K562 (cell line): ENCODE results near the gene ICAM1. TPM values are rescaled to one million over a fixed set of nuclear protein-coding genes. Genes with fewer than 3 reads are reported as not detected.

Experiments
- BRCA1 ChIP-seq, 2 experiments: fragments of 450-650 bp in 1 of 2; sonication (generic) in 1 of 2; formaldehyde crosslinking in 1 of 2; IDR thresholded peaks; 2 replicates each; pipeline versions ENCODE4 v1.5.0 to v1.6.1; 2017 to 2020; ENCODE audit warnings: mild to moderate bottlenecking in 1 of 2, missing genetic modification reagents in 1 of 2
- CC2D1A ChIP-seq: fragments of 450-650 bp; IDR thresholded peaks from 2 replicates; pipeline ENCODE4 v1.6.1; 2017; ENCODE audit warnings: mild to moderate bottlenecking
- CREBBP ChIP-seq: IDR thresholded peaks from one replicate; pipeline ENCODE4 v1.6.1; 2012; ENCODE audit warnings: low read depth, mild to moderate bottlenecking, control low read depth, inconsistent platforms, low read length
- KLF1 ChIP-seq: fragments of 450-650 bp; IDR thresholded peaks from 2 replicates; pipeline ENCODE4 v1.6.1; 2016; ENCODE audit warnings: missing genetic modification characterization, missing compliant biosample characterization
- MEF2D ChIP-seq: conservative IDR thresholded peaks from 2 replicates; pipeline ENCODE4 v1.6.1; 2016; ENCODE audit warnings: low read depth, missing genetic modification characterization, missing compliant biosample characterization
- MTA3 ChIP-seq: fragments of 450-650 bp; formaldehyde crosslinking; IDR thresholded peaks from 2 replicates; pipeline ENCODE4 v1.6.1; 2017; ENCODE audit warnings: mild to moderate bottlenecking, borderline replicate concordance
- PCBP1 ChIP-seq: fragments of 200-400 bp; formaldehyde crosslinking; IDR thresholded peaks from 2 replicates; pipeline ENCODE4 v1.6.1; 2018; ENCODE audit warnings: mild to moderate bottlenecking, low read depth, low read length; ENCODE audit not compliant: poor library complexity, severe bottlenecking
- PHF8 ChIP-seq: fragments of 200-600 bp; sonication (generic); IDR thresholded peaks from 2 replicates; pipeline ENCODE4 v1.6.1; 2012; ENCODE audit warnings: mixed run types, mild to moderate bottlenecking, inconsistent platforms, low read length, moderate library complexity, borderline replicate concordance
- RBM34 ChIP-seq: fragments of 200-400 bp; formaldehyde crosslinking; IDR thresholded peaks from 2 replicates; pipeline ENCODE4 v1.6.1; 2018; ENCODE audit warnings: low read length, borderline replicate concordance; ENCODE audit not compliant: insufficient read depth
- SIN3B ChIP-seq: fragments of 450-650 bp; IDR thresholded peaks from 2 replicates; pipeline ENCODE4 v1.6.1; 2017; ENCODE audit warnings: low read depth, mild to moderate bottlenecking, moderate library complexity
- STAT5A ChIP-seq: IDR thresholded peaks from 2 replicates; pipeline ENCODE4 v1.6.1; 2012; ENCODE audit warnings: low read length, inconsistent platforms, borderline replicate concordance
- STAT5B ChIP-seq: fragments of 250-450 bp; sonication (Bioruptor Pico); IDR thresholded peaks from 2 replicates; pipeline ENCODE4 v1.8.0; 2021; ENCODE audit warnings: mild to moderate bottlenecking, inconsistent platforms
- TARDBP ChIP-seq: fragments of 450-650 bp; IDR thresholded peaks from 2 replicates; pipeline ENCODE4 v1.6.1; 2016
- ZBED1 ChIP-seq: IDR thresholded peaks from 2 replicates; pipeline ENCODE4 v1.6.1; 2014
- ZEB2 ChIP-seq: fragments of 450-650 bp; IDR thresholded peaks from 2 replicates; pipeline ENCODE4 v1.6.1; 2016
- ZNF143 ChIP-seq: sonication (generic); formaldehyde crosslinking; IDR thresholded peaks from 2 replicates; pipeline ENCODE4 v1.9.0; 2022; ENCODE audit warnings: mild to moderate bottlenecking, missing genetic modification reagents
- ZNF592 ChIP-seq: fragments of 450-650 bp; IDR thresholded peaks from 2 replicates; pipeline ENCODE4 v1.6.1; 2017; ENCODE audit warnings: antibody characterized with exemption, mild to moderate bottlenecking
- polyA plus RNA-seq, 8 experiments: library from polyadenylated mRNA; depleted of rRNA in 4 of 8; stranded (reverse) in 5 of 8; unstranded in 3 of 8; fragments of >200 nt; fragmentation: Nextera tagmentation in 2 of 8; fragmentation: Illumina TruSeq in 1 of 8; extraction: Ambion mirVana in 2 of 8; extraction: Trizol in 1 of 8; gene quantifications; 2 replicates each; pipeline versions ENCODE4 v1.2.1 to v1.2.3, GENCODE V29; 2011 to 2014; ENCODE audit warnings: inconsistent platforms in 1 of 8, missing spikeins in 1 of 8
- total RNA-seq, 7 experiments: library from RNA; depleted of rRNA in 6 of 7; stranded (reverse); fragments of >200 nt in 6 of 7; fragmentation: Illumina TruSeq in 2 of 7; extraction: Trizol in 2 of 7; gene quantifications; 2 replicates each; pipeline versions ENCODE4 v1.2.1 to v1.2.3, GENCODE V29; 2011 to 2021; ENCODE audit warnings: low replicate concordance in 1 of 7
- TF ChIP-seq, protein P1 (sequence below): fragments of 450-650 bp; IDR thresholded peaks from 2 replicates; pipeline ENCODE4 v1.6.1; 2014; ENCODE audit warnings: low read depth, mild to moderate bottlenecking, moderate library complexity, borderline replicate concordance
- TF ChIP-seq, protein P2 (sequence below): fragments of 250-450 bp; sonication (Bioruptor Pico); IDR thresholded peaks from 2 replicates; pipeline ENCODE4 v1.8.0; 2021; ENCODE audit warnings: borderline replicate concordance, mild to moderate bottlenecking, moderate library complexity; ENCODE audit not compliant: poor library complexity, severe bottlenecking

Gene ICAM1
- total and polyA plus RNA-seq, 9 of the 15 experiments (the other 6 are each of a cell fraction or from before 2014, with no cell fraction given) = 2.3 to 24.4 (median 13.4) TPM

DNA sequence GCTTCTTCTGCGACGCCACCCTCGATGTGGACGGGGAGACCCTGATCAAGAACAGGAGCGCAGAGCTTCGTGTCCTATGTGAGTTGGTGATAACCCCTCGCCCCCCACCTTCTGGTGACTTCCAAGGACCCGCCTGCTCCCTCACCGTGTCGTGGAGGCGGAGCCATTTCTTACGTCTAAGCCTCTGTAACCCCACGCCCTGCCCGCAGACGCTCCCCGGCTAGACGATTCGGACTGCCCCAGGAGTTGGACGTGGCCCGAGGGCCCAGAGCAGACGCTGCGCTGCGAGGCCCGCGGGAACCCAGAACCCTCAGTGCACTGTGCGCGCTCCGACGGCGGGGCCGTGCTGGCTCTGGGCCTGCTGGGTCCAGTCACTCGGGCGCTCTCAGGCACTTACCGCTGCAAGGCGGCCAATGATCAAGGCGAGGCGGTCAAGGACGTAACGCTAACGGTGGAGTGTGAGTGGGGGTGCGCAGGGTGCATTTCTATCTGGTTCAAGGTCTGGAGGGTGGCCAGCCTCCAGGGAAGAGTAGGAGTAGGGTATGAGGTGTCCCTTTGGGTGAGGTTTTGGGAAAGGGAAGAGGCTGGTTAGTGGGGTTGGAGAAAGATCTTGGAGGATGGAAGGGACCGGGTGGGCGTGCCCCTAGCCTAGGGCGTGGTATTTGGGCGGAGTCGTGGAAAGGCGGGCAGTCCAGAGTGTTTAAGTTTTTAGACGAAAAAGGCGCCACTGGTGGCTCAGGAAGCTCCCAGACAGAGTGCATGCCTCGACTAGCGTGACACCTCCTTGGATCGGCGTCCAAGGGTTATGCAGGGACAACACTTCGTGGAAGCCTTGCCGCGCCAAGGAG is 22.1 kb downstream of the ICAM1 start (continued):
- no peak for TF ChIP-seq CREBBP
- TF ChIP-seq MEF2D = no peak
- TF ChIP-seq RBM34 = no peak
- TF ChIP-seq KLF1 = peak; percentile 18; the same call in 1 of the 2 replicates
- no peak for TF ChIP-seq ZEB2
- TF ChIP-seq SIN3B = peak; percentile 17; the same call in 1 of the 2 replicates
- TF ChIP-seq STAT5B (CRISPR knock-in tag) = no peak
- TF ChIP-seq ZNF592 = 0 out of 2 replicates have a peak, but pooled peaks have one; percentile 40
- peak; percentile 36; the same call in 1 of the 2 replicates for TF ChIP-seq PHF8
- TF ChIP-seq, protein P1, sequence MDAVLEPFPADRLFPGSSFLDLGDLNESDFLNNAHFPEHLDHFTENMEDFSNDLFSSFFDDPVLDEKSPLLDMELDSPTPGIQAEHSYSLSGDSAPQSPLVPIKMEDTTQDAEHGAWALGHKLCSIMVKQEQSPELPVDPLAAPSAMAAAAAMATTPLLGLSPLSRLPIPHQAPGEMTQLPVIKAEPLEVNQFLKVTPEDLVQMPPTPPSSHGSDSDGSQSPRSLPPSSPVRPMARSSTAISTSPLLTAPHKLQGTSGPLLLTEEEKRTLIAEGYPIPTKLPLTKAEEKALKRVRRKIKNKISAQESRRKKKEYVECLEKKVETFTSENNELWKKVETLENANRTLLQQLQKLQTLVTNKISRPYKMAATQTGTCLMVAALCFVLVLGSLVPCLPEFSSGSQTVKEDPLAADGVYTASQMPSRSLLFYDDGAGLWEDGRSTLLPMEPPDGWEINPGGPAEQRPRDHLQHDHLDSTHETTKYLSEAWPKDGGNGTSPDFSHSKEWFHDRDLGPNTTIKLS = 0 out of 2 replicates have a peak, but pooled peaks have one; percentile 37
- TF ChIP-seq ZNF143 (CRISPR knock-in tag) = no peak
- TF ChIP-seq CC2D1A = no peak
- TF ChIP-seq, protein P2, sequence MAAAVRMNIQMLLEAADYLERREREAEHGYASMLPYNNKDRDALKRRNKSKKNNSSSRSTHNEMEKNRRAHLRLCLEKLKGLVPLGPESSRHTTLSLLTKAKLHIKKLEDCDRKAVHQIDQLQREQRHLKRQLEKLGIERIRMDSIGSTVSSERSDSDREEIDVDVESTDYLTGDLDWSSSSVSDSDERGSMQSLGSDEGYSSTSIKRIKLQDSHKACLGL = no peak
- TF ChIP-seq TARDBP = 0 out of 2 replicates have a peak, but pooled peaks have one; percentile 33
- TF ChIP-seq PCBP1 = no peak
- TF ChIP-seq ZBED1 = no peak
- no peak for TF ChIP-seq STAT5A
- TF ChIP-seq MTA3 = no peak
- no peak for TF ChIP-seq BRCA1 (IDR thresholded peaks at IDR 0.05)
- 0 out of 2 replicates have a peak, but pooled peaks have one; percentile 20 for TF ChIP-seq BRCA1 (CRISPR knock-in tag; IDR thresholded peaks at IDR 0.05)
